ENCODE results near the gene VDAC1. TPM values are rescaled to one million over a fixed set of nuclear protein-coding genes. Genes with fewer than 3 reads are reported as not detected.
"Not testable (repeated sequence)": the region's sequence is repeated elsewhere in the genome, so short reads cannot be mapped to it uniquely, and the experiment has no call there.

Gene VDAC1
- total RNA-seq, 1 donor from 2014 or later, result 132 TPM

DNA sequence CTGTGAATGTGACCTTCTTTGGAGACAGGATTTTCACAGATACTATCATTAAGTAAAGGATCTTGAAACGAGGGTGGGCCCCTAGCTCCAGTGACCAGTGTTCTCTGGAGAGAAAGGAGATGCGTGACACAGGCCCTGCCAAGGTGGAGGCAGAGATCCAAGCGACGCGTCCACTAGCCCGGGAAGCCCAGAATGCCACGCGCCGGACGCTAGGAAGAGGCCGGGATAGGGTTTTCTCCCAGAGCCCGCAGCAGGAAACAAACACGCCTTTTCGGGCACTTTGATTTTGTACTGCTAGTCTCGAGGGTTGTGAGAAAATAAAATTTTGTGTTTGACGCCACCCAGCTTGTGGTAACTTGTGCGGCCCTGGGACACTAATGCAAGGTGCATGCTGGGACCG, 29.6 kb upstream of the VDAC1 start:
- no peak for DNase-seq
- H3K27ac Mint-ChIP-seq (ENCODE audit: unreplicated experiment), result no peak overlapping the region
- H3K9me3 Mint-ChIP-seq (ENCODE audit: unreplicated experiment), result no peaks in the 10 kb centered on the region
- H3K36me3 Mint-ChIP-seq (ENCODE audit: unreplicated experiment), result no peaks in the 10 kb centered on the region
- no peak overlapping the region for H3K4me3 Mint-ChIP-seq (ENCODE audit: unreplicated experiment)
- TF ChIP-seq, protein P1, sequence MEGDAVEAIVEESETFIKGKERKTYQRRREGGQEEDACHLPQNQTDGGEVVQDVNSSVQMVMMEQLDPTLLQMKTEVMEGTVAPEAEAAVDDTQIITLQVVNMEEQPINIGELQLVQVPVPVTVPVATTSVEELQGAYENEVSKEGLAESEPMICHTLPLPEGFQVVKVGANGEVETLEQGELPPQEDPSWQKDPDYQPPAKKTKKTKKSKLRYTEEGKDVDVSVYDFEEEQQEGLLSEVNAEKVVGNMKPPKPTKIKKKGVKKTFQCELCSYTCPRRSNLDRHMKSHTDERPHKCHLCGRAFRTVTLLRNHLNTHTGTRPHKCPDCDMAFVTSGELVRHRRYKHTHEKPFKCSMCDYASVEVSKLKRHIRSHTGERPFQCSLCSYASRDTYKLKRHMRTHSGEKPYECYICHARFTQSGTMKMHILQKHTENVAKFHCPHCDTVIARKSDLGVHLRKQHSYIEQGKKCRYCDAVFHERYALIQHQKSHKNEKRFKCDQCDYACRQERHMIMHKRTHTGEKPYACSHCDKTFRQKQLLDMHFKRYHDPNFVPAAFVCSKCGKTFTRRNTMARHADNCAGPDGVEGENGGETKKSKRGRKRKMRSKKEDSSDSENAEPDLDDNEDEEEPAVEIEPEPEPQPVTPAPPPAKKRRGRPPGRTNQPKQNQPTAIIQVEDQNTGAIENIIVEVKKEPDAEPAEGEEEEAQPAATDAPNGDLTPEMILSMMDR (IDR thresholded peaks at IDR 0.05; ENCODE audit: partially characterized antibody, unreplicated experiment), result no peak
- H3K27me3 Mint-ChIP-seq (ENCODE audit: unreplicated experiment), result peaks cover 2% of the 10 kb centered on the region
- H3K4me1 Mint-ChIP-seq (ENCODE audit: low read depth, unreplicated experiment), result no peaks in the 10 kb centered on the region

DNA sequence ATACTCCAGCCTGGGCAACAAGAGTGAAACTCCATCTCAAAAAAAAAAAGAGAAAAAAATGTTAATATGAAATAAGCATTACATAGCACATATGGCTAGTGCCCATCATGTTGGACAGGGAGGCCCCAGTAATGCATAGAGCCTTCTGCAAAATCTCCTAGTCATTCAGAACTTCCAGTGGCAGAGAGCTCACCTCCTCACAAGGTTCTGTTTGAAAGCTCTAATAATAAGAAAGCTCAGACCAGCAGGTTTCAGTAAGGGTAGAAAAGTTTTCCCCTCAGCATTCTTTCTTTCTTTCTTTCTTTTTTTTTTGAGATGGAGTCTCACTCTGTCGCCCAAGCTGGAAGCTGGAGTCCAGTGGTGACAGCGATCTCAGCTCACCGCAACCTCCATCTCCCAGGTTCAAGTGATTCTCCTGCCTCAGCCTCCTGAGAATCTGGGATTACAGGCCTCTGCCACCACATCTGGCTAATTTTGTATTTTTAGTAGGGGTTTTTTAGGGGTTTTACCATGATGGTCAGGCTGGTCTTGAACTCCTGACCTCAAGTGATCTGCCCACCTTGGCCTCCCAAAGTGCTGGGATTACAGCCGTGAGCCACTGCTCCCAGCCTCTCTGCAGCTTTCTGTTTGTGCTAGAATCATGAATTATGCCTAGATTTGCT, 25.7 kb upstream of the VDAC1 start:
- not testable (repeated sequence) for H3K9me3 Mint-ChIP-seq (ENCODE audit: unreplicated experiment); H3K27me3 Mint-ChIP-seq (ENCODE audit: unreplicated experiment); DNase-seq; H3K27ac Mint-ChIP-seq (ENCODE audit: unreplicated experiment); H3K36me3 Mint-ChIP-seq (ENCODE audit: unreplicated experiment); H3K4me1 Mint-ChIP-seq (ENCODE audit: low read depth, unreplicated experiment); H3K4me3 Mint-ChIP-seq (ENCODE audit: unreplicated experiment)

DNA sequence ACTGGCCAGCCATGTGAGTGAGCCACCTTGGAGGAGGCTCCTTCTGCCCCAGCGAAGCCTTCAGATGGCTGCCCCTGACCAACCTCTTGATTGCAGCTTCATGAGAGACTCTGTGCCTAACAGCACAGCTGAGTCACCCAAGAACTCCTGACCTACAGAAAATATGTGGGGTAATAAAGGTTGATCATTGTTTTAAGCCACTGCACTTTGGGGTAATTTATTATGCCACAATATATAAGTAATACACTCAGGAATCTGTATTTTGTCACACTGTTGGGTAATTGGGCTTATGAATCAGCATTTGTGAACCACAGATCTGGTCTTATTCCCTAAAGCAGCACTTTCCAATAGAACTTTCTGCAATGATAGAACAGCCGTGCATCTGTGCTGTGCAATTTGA, 24.4 kb upstream of the VDAC1 start:
- no peak overlapping the region for H3K27ac Mint-ChIP-seq (ENCODE audit: unreplicated experiment)
- no peak overlapping the region for H3K4me3 Mint-ChIP-seq (ENCODE audit: unreplicated experiment)
- H3K36me3 Mint-ChIP-seq (ENCODE audit: unreplicated experiment), result no peaks in the 10 kb centered on the region
- TF ChIP-seq, protein P1 (IDR thresholded peaks at IDR 0.05; ENCODE audit: partially characterized antibody, unreplicated experiment), result no peak
- H3K9me3 Mint-ChIP-seq (ENCODE audit: unreplicated experiment), result no peaks in the 10 kb centered on the region
- DNase-seq, result no peak
- H3K27me3 Mint-ChIP-seq (ENCODE audit: unreplicated experiment), result peaks cover 4% of the 10 kb centered on the region
- no peaks in the 10 kb centered on the region for H3K4me1 Mint-ChIP-seq (ENCODE audit: low read depth, unreplicated experiment)

DNA sequence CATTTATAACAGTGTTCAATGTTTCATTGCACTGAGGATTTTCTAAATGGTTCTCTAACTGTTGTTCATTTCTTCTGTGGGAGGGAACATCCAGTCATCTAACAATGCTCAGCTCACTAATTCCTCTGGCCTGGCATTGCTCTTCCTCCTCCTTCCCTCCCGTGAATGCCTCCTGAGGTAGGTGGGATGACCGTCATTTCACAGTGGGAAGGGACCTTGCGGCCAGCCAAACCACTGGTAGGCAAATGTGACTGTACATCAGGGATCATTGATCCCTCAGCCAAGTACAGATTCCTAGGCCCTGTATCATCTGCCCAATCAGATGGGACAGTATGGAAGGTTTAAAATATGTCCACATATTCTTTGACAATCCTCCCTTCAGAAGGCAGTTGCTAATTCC, 23.7 kb upstream of the VDAC1 start:
- no peak overlapping the region for H3K27ac Mint-ChIP-seq (ENCODE audit: unreplicated experiment)
- H3K4me3 Mint-ChIP-seq (ENCODE audit: unreplicated experiment), result no peak overlapping the region
- no peaks in the 10 kb centered on the region for H3K4me1 Mint-ChIP-seq (ENCODE audit: low read depth, unreplicated experiment)
- TF ChIP-seq, protein P1 (IDR thresholded peaks at IDR 0.05; ENCODE audit: partially characterized antibody, unreplicated experiment), result no peak
- no peaks in the 10 kb centered on the region for H3K9me3 Mint-ChIP-seq (ENCODE audit: unreplicated experiment)
- peaks cover 4% of the 10 kb centered on the region for H3K27me3 Mint-ChIP-seq (ENCODE audit: unreplicated experiment)
- H3K36me3 Mint-ChIP-seq (ENCODE audit: unreplicated experiment), result no peaks in the 10 kb centered on the region
- no peak for DNase-seq

DNA sequence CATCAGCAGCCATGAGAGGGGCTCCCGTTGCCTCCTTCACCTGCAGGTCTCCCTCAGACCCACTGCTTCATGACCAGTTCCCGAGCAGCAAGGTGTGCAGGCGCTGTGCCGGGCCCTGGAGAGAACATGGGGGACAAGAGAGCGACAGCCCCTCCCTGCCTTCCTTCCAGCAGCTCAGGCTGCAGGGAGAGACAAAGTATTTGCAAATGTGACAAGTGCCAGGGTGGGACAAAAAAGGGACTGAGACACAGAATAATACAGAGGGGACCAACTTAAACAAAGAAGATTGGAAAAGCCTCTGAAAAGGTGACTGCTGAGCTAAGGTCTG, 22.5 kb upstream of the VDAC1 start:
- H3K36me3 Mint-ChIP-seq (ENCODE audit: unreplicated experiment), result no peaks in the 10 kb centered on the region

More for the DNA sequence above, 22.5 kb upstream of the VDAC1 start:
- Mint-ChIP-seq H3K4me1 (ENCODE audit: low read depth, unreplicated experiment) (no peaks in the 10 kb centered on the region), H3K9me3 (ENCODE audit: unreplicated experiment) (no peaks in the 10 kb centered on the region), H3K27ac (ENCODE audit: unreplicated experiment) (no peak overlapping the region), H3K27me3 (ENCODE audit: unreplicated experiment) (peaks cover 4% of the 10 kb centered on the region), H3K4me3 (ENCODE audit: unreplicated experiment) (no peak overlapping the region)
- TF ChIP-seq, protein P1 (IDR thresholded peaks at IDR 0.05; ENCODE audit: partially characterized antibody, unreplicated experiment), result no peak
- no peak for DNase-seq
